ENCODE measurements around the gene EGLN1.
A peak's percentile ranks its signal among the peaks of the same experiment; 100 is the strongest.

Gene EGLN1

DNA sequence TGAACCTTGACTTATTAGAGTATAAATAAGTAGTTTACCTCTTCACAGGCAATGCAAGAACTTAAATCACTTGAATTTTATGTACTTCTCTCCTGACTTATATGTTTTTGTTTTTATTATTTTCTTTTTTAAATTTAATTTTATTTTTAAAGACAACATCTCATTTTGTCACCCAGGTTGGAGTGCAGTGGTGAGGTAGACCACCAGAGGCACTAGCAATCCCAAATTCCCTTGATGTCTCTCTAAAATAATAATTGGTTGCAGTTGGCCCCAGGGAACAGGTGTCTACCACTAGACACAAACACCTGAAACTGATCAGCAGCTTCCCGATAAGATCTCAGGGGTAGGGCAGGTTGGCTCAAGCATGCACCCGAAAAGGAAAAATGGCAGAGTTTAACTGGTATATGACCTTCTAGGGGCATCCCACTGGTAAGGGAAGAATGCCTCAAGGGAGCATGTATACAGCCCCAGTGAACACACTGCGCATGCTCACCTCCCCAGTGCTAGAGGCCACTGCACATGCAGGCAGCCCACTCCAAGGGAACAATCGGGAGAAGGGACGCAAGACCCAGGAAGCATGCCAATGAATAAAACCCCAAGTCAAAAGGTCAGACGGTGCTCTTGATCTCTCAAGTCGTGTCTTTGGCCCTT is 99.1 kb downstream of the EGLN1 start:
- no peak for DNase-seq

DNA sequence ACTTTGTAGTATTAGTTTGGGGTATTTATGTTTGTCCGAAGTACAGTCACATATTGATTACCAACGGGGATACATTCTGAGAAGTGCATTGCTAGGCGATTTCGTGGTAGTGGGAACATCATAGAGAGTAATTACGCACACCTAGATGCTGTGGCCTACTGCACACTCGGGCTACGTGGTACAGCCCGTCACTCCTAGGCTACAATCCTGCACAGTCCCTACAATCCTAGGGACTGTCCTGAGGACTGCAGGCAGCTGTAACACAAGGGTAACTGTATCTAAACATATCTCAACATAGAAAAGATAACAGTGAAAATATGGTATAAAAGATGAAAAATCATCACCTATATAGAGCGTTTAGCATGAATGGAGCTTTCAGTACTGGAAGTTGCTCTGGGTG is 103.0 kb downstream of the EGLN1 start:
- DNase-seq = no peak

DNA sequence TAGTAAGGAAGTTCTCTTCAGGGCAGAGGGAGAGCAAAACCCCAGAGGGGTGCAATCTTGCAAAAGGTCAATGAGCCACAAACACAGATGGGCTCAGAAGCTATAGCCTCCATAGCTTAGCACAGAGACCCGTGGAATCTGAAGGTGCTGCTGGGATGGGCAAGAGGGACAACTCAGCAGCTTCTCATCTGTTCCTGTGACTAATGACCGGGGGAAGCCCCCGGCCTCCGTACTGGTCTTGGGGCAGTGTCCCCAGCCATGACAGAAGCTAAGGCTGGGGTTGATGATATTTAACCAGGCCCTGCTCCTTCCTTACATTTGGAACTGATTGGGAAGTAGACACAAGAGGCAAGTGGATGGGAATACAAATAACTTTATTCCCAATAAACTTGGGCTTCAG is 103.5 kb downstream of the EGLN1 start:
- no peak for DNase-seq

DNA sequence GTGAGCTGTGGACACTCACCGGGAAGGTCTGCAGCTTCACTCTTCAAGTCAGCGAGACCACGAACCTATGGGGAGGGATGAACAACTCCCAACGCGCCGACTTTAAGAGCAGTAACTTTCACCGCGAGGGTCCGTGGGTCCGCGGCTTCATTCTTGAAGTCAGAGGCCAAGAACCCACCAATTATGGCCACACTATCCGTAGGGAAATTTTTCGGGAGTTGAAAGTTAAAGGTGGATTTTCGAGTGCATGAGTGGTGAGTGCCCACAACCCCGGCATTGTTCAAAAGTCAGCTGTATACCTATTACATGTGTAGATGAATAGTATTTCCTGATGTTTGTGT is 104.1 kb downstream of the EGLN1 start:
- DNase-seq = no peak

DNA sequence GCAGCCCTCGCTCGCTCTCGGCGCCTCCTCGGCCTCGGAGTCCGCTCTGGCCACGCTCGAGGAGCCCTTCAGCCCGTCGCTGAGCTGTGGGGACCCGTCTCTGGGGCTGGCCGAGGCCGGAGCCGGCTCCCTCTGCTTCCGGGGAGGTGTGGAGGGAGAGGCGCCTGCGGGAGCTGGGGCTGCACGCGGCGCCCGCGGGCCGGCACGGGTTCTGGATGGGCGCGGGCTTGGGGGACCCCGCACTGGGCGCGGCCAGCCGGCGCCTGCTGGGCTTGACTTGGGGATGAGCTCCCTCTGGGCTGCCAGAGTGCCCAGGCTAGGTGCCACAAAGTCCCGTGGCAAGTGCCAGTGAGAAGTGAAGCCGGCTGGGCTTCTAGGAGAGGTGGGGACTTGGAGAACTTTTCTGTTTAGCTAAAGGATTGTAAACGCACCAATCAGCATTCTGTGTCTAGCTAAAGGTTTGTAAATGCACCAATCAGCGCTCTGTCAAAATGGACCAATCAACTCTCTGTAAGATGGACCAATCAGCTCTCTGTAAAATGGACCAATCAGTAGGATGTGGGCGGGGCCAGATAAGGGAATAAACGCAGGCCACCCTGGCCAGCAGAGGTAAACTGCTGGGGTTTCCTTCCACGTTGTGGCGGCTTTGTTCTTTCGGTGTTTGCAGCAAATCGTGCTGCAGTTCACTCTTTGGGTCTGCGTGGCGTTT is 104.6 kb downstream of the EGLN1 start:
- DNase-seq = no peak

DNA sequence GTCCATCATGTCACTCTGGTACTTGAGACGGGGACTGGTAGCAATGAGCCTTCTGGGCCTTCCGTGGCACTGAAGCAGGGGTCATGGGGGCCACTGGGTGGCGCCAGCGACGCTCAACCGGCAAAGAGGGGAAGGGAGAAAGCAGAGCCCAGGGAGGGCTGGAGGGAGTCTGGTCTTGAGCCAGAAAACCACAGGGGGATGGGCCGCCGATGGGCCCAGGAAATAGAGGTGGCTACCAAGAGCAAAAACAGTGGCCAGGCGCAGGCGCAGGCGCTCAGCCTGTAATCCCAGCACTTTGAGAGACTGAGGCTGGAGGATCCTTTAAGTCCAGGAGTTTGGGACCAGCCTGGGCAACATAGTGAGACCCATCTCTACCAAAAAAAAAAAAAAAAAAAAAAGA is 106.2 kb downstream of the EGLN1 start:
- peak; percentile 49 for DNase-seq

Data from CD4-positive, alpha-beta T cell treated with Interleukin-17A for 4 hours (primary cell).